GM21786 (cell line): Measurements from ENCODE around the gene ITPK1.

ENCODE experiments used
- ATAC-seq: cut with Tn5 transposase; IDR thresholded peaks from one replicate; pipeline ENCODE4 v1.9.1; 2021; ENCODE audit not compliant: unreplicated experiment

The ITPK1 gene

DNA sequence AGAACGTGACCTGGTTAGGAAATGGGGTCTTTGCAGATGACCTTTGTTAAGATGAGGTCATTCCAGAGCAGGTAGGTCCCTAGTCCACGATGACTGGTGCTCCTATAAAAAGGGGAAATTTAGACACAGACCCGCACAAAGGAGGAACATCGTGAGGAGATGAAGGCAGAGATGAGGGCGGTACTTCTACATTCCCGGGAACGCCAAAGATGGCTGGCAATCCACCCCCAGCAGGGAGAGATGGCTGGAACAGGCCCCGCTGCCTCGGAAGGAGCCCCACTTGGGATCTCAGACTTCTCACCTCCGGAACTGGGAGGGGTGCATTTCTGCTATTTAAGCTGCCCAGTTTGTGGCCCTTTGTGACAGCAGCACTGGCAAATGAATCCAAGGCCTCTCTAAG lies 85.0 kb downstream of the ITPK1 start:
- ATAC-seq = no peak

DNA sequence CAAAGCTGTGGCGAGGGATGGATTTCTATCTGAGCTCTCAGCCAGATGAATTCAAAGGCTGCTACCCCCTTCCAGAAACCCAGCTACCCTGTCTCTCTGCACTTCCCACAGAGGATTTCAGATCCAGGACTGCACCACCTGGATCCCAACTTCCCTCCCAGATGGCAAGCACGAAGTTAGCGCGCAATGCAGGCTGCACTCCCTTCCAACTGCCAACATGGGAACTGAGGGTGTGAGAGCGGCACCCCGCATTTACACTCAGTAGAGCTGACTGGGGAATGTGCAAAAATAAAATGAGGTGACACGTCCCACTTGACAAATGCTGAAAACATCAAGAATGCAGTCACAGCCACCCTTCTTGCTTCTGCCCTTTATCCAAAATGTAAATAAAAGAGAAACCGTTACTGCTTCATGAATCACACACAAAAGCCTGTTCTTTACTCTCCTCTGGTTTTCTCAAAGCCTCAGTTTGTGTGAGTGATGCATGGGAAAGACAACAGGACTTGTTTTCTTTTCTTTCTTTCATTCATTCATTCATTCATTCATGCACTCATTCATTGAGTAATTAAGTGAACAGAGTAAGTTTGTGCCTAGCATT lies 85.7 kb downstream of the ITPK1 start:
- no peak for ATAC-seq

DNA sequence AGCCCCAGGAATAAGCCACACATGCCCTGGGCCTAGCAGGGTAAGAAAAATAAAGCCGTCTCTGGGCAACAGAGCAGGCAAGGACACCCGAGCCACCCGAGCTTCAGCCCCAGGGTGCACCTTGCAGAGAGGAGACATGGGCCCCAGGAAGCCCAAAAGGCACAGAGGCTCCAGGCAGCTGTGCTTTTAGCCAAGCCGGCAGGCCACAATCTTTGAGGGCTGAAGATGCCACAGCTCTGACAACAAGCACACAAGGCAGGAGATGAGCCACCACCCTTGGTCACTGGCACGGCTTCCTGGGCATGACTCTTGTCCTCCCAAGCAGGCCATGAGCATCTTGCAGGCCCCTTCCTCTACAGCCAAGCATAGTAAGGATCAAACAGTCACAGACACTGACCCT lies 86.3 kb downstream of the ITPK1 start:
- ATAC-seq = no peak

DNA sequence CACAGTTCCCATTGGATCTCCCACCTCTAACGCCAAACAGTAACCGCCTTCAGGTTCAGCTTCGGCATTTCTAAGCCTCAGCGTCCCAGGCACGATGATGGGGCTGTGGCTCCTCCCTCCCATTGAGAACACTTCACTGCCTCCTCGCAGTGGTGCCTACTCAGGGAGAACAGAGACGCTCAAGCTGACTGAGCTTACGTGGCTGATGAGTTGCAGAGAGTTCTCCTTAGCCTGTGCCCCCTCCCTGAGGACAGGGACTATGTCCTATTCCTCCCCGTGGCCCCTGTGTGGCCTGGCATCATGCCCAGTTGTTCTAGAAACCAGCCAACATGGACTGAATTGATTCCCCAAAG lies 87.0 kb downstream of the ITPK1 start:
- no peak for ATAC-seq

DNA sequence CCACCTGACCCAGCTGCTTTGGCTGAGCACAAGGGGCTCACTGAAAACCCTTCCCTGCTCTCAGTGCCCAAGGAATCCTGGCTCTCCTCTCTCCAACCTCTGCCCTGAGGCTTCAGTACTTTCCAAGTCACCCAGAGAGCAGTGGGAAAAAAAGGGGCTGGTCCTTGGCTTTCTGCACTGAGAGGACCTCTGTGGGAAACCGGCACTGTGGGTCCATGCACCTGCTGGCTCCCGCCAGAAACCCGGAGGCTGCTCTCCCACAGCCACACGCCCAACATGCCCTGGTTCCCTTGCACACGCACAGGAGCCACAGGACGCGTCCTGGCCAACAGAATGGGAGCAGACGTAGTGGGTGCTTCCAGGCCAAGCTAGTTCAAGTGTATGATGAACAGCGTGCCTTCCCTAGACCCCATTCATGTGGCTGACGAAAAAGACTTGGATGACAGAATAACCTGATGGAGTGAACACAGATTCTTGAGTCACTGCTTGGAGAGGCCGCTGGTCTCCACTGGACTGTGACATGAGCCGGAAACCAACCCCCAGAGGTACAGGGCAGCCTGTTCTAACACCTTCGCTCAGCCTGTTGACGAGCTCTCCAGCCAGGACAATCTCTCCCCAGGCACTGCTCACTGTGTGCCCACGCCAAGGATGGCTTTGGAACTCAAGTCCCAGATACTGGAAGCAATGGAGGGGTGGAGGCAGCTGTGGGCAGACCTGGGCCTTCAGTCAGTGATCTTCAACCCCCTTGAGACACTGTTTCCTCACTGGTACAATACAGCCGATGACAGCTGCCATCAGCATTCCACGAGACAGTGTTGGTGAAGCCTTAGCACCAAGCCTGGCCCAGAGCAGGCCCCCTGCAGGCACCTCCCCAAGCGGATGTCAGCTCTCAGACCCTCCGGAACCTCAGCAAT lies 87.7 kb downstream of the ITPK1 start:
- no peak for ATAC-seq

DNA sequence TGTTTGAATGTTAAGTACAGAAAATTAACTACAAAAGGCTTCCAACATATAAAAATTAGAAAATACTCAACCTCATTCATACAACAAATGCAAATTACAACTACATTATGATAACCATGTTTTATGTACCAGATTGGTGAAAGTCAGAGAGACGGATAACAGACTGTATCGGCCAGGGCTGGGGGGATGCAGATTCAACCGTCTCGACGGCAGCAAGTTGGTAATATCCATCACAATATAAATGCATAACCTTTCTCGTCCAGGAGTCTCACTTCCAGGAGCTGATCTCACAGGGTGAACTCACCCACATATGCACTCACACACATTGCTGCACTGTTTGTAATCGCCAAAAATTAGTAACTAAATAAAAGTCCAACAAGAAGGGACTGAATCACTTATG lies 89.4 kb downstream of the ITPK1 start:
- ATAC-seq = no peak

DNA sequence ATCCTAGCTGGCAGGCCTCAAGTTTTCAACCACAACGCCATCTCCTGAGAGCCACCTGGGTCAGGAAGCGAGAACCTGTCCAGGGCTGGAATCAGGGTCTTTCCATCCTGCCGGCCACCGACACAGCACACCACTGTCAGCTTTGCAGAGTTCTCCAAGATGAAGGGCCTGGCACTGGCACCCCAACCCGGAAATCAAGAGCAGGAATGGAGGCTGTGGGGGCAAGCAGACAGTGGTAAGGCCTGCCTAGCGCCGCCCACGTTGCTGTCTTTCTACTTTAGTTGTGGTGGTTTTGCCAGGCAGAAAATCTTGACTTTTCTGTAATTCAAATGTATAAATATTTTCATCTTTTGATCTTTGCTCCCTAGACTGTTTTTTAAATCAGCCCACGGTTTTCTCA lies 90.7 kb downstream of the ITPK1 start:
- no peak for ATAC-seq

DNA sequence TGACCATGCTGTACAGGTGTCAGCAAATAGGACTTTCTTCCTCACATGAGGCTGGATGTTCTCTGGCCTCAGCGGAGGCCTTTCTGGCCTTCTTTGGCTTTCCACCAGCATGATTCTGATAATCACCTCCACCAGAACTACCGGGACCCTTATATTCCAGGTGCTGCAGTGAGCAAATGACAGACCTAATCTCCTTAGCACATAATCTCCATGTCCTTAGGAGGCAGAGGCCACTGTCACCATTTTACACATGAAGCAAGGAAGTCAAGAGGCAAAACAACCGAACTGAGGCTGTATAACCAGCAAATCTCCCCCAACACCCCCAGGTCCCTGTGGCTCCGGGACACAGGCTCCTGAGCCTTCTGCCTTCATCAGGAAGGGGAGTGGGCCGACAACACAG lies 91.2 kb downstream of the ITPK1 start:
- ATAC-seq = no peak

DNA sequence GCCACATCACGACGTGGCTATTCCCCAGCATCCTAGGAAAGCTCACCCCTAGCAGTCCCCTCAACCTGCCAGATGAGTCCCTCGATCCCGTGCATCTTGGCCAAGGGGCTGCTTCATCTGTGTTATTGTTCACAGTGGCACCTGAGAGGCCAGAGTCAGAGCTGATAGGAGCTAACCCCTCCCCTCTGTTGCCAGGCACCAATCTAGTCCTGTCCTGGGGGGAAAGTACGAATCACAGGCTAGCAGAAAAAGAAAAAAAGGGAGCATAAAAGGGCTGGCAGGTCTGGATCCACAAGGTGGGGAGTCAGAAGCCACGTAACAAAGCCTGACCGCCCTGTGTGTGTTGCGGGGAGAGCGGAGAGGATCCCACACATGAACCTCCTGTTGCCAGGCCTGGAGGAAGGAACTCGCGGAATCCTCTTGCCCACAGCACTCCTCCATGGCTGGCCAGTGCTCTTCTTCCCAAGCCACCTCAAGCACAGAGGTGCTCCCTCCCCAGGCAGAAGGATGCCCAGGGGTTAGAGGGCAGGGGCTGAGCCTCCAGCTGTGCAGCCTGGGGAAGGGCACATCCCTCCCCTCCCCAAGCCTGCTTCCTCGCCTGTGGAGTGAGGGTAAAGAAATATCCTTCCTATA lies 91.8 kb downstream of the ITPK1 start:
- no peak for ATAC-seq

DNA sequence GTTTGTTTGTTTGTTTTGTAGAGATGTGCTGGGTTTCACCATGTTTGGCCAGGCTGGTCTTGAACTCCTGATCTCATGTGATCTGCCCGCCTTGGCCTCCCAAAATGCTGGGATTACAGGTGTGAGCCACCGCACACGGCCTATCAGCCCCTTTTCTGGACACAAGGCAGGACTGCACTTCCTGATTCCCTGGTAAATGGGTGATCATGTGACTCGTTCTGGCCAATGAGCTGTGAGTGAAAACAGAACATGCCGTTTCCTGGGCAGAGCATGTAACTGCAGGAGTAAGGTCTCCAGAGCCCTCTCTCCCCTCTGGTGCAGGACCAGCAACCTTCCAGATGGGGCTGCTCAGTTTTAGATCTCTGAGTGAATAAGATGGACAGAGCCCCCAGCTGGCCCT lies 92.7 kb downstream of the ITPK1 start:
- no peak for ATAC-seq

DNA sequence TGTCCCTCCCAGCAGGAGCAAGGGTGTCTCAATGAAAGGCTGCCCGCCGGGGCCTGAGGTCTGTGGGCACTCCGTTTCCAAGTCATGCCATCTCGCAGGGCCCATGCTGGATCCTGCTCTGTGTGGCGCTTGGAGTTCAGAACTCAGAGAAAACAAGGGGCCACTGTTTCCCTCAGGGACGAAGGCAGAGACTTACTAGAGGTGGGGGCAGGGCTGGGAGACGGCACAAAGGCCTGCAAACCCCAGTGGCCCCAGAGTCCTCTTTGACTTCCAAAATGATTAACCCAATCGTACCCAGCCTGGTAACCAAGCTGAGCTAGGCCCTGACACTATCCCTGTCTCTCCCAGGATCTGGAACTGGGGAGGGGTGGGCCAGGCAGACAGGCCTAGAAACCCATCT lies 95.8 kb downstream of the ITPK1 start:
- ATAC-seq = no peak

DNA sequence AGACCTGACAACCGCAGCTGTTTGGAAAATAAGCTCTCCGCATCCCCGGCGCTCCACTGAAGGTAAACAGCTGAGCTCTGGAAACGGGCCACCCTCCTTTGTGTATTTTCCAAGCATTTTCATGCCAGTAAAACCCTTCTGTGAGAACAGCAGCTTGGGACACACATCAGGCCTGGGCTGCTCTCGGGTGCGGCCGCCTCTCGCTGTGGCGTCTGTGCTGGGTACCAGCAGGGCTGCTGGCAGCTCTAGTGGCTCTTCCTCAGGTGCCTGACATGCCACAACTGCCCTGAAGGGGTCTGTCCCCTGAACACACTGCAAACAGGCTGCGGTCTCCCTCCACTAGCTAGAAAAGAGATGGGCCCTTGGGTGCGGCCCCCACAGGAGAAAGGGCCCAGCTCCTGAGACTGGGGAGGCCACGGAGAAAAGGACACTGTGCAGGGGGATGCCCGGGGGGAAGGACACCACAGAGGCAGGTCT lies 96.3 kb downstream of the ITPK1 start:
- no peak for ATAC-seq

DNA sequence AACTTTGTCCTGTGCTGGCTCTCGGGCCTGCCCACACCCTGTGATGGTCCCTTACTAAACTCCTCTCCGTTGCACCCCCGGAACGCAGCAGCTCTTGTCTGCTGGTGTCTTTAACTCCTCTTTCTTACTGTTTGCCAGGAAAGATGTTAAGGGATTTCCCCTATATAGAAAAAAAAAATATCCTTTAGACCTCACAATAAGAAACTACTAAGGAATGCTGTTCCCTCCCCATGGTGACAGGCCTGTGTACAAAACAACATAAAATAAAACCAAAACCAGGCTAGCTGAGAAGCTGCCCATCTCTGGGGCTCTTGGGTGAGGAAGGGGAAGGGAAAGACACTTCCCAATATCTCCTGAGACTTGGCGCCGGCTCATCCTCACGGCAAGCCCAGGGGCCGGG lies 97.4 kb downstream of the ITPK1 start:
- no peak for ATAC-seq

DNA sequence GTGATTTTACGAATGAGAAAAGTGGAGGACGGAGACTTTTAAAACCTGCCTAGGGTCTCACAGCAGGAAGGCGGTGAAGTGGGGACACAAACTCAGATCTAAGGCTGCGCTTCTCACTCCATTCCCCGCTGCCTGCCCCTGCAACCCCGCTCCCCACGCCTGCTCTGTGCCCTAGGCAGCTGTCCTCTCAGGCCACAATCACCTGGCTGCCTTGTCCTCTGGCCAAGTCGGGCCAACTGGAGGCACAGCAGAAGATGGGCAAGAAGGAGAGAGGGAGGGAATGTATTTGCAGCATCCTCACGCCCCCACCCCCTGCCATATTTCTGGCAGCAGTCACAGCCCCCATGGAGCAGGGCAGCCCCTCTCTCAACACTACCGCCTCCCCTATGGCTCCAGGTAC lies 97.8 kb downstream of the ITPK1 start:
- ATAC-seq = no peak

DNA sequence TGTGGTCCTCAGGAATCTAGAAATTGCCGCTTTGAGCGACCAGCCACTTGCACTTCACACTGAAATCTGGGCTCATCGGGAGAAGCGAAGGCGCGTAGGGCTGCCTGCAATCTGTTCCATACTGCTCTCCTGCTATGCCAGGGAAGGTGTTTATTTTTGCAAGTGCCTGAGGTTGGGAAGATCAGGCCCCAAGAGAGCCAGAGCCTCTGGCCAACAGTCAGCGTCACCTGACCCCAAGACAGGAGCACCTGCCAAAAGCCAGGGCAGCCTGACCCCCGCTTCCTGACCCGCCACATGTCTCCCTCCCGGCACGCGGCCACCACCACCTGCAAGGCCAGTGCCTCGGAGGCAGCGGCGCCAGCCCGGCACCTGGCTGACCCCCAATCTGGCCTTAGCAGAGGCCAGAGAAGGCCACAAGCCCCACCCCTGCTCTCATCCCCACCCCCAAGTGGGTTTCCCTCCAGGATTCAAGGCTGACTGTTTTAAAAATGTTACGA lies 98.4 kb downstream of the ITPK1 start:
- ATAC-seq = no peak

DNA sequence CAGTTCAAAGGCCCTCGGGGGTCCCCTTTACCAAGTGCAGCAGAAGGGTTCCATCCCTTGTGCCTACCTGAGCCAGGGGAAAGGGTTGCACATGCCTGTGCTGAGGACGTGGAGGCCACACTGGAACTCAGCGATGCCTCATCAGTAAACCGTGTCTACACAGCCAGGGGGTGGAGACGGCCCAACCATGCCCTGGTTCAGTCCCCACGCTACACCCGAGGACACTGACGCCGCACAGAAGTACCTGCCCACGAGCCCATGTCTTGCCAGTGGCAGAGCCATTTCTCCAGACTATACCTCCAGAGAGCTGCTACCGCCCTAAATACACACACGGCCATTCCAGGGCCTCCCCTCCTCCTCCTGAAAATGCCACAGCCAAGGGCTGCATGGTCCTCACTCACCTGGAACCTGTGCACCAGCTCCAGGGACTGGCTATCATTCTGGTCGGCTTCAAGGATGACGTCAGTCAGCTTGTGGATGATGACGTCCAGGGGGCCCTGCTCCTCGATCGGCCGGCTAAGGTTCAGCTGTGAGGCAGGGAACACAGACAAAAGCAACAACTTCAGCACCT lies 99.4 kb downstream of the ITPK1 start:
- ATAC-seq = no peak

DNA sequence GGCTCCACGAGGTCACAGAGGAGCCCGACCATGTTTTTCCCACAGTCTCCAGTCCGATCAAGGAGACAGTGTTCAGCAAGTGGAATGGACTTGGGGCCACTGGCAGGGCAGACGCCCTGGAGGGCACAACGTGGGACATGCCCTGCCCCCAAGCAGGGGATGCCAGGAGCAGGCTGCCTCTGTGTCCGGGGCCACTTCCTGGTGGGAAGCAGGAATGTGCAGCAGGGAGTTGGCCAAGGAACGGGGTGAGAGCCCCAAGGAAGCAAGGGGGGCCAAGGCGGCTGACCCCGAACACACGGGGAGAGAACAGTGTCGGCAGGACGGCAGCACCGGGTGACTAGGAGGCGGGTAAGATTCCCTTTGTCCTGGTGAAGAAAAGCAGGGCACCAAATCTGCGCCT lies 100.2 kb downstream of the ITPK1 start:
- ATAC-seq = no peak

DNA sequence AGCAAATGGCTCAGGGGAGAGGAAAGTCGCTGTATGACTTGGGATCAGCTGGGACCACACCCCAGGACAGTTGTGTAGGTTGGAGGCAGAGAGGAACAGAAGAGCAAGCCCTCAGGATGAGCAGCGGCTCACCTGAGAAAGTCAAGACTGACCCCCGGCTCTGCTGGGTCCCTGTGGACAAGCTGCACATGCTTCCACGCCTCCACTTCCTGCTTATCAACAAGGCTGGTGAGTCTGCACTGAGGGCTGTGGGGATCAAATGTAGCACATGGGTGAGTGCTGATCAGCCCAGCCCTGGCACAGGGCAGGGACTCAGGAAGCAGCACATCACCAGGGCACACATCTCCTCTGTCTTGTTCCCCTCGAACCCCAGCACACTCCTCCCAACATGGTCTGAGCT lies 100.7 kb downstream of the ITPK1 start:
- no peak for ATAC-seq

DNA sequence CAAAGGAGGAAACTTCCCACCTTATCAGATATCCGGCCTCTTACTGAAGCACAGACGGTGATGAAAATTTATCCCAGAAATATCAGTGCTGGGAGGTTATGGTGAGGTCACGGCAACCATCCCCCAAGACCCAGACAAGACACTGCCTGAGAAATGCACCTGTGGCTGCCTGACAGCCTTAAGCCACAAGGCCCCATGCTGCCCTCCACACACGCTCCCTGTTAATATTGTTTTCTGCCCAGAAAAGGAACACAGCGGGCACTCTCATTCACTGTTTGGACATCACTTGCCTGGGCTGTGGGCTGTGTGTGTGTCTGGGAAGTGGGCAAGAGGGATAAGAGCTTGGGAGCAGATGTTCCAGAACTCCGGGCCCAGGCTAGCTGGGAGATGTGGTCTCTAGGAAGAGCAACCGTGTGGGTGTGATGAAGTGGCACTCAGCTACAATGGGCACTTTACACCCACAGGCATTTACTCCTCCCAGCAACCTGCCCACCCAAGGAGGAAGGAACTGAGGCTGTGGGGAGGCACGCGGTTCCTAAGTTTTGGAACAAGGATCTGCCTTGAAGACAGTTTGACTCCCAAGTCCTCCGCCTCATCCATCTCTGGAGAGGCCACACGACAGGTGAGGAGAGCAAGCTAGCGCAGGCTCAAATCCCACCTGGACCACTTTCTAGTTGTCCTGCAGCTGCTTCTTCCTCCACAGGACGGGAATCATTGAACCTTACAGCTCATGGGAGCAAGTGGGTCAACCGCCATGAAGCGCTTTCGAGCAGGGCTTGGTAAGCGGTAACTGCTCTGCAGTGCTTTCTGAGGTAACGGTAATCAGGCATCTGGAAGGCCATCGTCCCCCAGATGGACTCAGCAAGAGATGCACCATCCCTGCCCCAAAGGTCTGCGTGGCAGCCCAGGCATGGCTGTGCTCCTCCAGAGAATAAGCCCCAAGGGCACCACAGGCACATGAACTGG lies 101.4 kb downstream of the ITPK1 start:
- no peak for ATAC-seq

DNA sequence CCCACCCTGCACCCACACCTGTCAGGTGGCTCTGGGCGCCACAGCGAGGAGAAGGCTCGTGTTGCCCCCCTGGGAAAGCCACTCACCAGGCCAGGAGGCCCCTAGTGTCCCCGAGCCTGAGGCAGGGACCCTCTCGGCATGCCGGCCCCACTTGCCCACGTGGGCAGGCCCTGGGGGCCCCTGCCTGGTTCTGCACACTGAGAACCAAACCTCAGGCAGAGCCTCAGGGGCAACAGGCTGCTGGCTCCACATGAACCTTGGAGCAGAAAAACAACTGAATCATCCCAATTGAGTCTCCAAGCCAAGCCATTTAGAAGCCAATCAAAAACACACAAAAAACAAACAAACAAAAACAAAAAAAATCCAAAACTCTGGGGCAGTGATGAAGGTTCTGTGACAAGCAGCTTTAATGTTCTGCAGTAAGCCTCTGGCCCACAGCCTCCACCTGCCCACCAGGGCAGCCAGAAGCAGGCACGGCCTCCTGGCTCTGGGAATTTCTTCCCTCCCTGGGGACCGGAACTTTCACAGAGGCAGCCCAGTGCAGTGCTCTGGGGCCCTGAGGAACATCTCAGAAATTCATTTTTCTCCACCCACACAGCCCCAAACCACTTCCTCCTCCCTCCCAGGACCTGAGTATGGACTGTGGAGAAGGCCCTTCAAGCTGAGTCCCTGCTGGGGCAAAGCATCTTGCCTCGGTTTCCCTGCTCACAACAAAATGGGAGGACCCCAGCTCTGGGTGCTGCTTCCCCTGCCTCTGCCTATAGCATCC lies 102.6 kb downstream of the ITPK1 start:
- no peak for ATAC-seq
